ENCODE measurements around the gene LRGUK. TPM values are rescaled to one million over a fixed set of nuclear protein-coding genes. Genes with fewer than 3 reads are reported as not detected.

LRGUK gene
- total RNA-seq, 1 experiment from 2014 or later: 1.5 TPM

GRCh38 chr7:134307320-134307719, 180.2 kb downstream of the LRGUK start:
- no peak overlapping the region for H3K4me3 Mint-ChIP-seq

More at GRCh38 chr7:134307320-134307719, 180.2 kb downstream of the LRGUK start:
- H3K18ac ChIP-seq (ENCODE audit: insufficient read length, low read depth, low read length): no peak overlapping the region
- no peak overlapping the region for H2BK5ac ChIP-seq (ENCODE audit: insufficient read length, low read length)
- H3K23me2 ChIP-seq (ENCODE audit: insufficient read length, low read depth, low read length, poor library complexity, severe bottlenecking): no peaks in the 10 kb centered on the region
- no peaks in the 10 kb centered on the region for H3K9me3 ChIP-seq (ENCODE audit: control insufficient read depth, low read depth, low read length)
- TF ChIP-seq, protein P1, sequence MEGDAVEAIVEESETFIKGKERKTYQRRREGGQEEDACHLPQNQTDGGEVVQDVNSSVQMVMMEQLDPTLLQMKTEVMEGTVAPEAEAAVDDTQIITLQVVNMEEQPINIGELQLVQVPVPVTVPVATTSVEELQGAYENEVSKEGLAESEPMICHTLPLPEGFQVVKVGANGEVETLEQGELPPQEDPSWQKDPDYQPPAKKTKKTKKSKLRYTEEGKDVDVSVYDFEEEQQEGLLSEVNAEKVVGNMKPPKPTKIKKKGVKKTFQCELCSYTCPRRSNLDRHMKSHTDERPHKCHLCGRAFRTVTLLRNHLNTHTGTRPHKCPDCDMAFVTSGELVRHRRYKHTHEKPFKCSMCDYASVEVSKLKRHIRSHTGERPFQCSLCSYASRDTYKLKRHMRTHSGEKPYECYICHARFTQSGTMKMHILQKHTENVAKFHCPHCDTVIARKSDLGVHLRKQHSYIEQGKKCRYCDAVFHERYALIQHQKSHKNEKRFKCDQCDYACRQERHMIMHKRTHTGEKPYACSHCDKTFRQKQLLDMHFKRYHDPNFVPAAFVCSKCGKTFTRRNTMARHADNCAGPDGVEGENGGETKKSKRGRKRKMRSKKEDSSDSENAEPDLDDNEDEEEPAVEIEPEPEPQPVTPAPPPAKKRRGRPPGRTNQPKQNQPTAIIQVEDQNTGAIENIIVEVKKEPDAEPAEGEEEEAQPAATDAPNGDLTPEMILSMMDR (conservative IDR thresholded peaks at IDR 0.05): no peak
- no peak overlapping the region for H3K23ac ChIP-seq (ENCODE audit: insufficient read length, low read depth, low read length)
- WGBS (ENCODE audit: extremely low coverage, insufficient read length, low lambda C conversion rate): no CpG with 5 or more reads among the region's 1 CpG
- H2AK5ac ChIP-seq (ENCODE audit: insufficient read length, low read length): no peak overlapping the region
- H3K4ac ChIP-seq (ENCODE audit: low read depth, low read length): no peak overlapping the region
- H3K9me3 Mint-ChIP-seq: no peaks in the 10 kb centered on the region
- no peak overlapping the region for H4K91ac ChIP-seq (ENCODE audit: insufficient read length, low read depth, low read length)
- H2BK15ac ChIP-seq (ENCODE audit: low read depth, low read length): no peak overlapping the region
- H4K5ac ChIP-seq (ENCODE audit: insufficient read length, low read depth, low read length): no peak overlapping the region
- no peak overlapping the region for H2AFZ ChIP-seq (ENCODE audit: low read length)
- H3K4me1 Mint-ChIP-seq: no peaks in the 10 kb centered on the region
- no peak overlapping the region for H2BK120ac ChIP-seq (ENCODE audit: low read depth, low read length, poor library complexity, severe bottlenecking)
- no peak overlapping the region for H3K27ac ChIP-seq (ENCODE audit: insufficient read length, low read depth, low read length)
- no peaks in the 10 kb centered on the region for H3K4me1 ChIP-seq (ENCODE audit: insufficient read depth, low read length)
- no peak overlapping the region for H3K9ac ChIP-seq (ENCODE audit: extremely low read depth, insufficient read length, low read length)
- H3K79me1 ChIP-seq (ENCODE audit: insufficient read depth, low read depth, low read length, poor library complexity, severe bottlenecking): no peaks in the 10 kb centered on the region
- no peak overlapping the region for H2BK20ac ChIP-seq (ENCODE audit: low read depth, low read length, poor library complexity, severe bottlenecking)
- no peak overlapping the region for H4K8ac ChIP-seq (replicated peaks; ENCODE audit: insufficient read length, low read depth, low read length)
- no peak overlapping the region for H3K4me2 ChIP-seq (ENCODE audit: insufficient read depth, insufficient read length, low read length)
- no peaks in the 10 kb centered on the region for H4K20me1 ChIP-seq (ENCODE audit: control insufficient read depth, insufficient read depth, insufficient read length)
- no peaks in the 10 kb centered on the region for H3K27me3 Mint-ChIP-seq (ENCODE audit: low read depth)
- no peak overlapping the region for H3K14ac ChIP-seq (ENCODE audit: insufficient read depth, low read length)
- H3K36me3 Mint-ChIP-seq (ENCODE audit: insufficient read depth in 1 of 3, low read depth in 3 of 3): peaks cover 11 to 42% (median 34%) of the 10 kb centered on the region in 3 experiments; a peak in 6 of 7 replicates
- no peak overlapping the region for H3K56ac ChIP-seq (ENCODE audit: insufficient read length, low read depth, low read length)
- no peak overlapping the region for H3T11ph ChIP-seq (ENCODE audit: low read length)
- H3K27ac Mint-ChIP-seq: no peak overlapping the region
- no peaks in the 10 kb centered on the region for H3K79me2 ChIP-seq (ENCODE audit: insufficient read depth, low read length)
- H2BK12ac ChIP-seq (ENCODE audit: insufficient read length, low read depth, low read length): no peak overlapping the region
- DNase-seq: no peak
- H3K27me3 ChIP-seq (ENCODE audit: insufficient read depth, low read length): no peaks in the 10 kb centered on the region
